GM21529 (cell line): ENCODE results near the gene KSR1.

Source experiments
- ATAC-seq: cut with Tn5 transposase; IDR thresholded peaks from one replicate; pipeline ENCODE4 v1.9.1; 2021; ENCODE audit not compliant: unreplicated experiment

KSR1 gene

GRCh38 chr17:27603880-27604794 is 147.9 kb downstream of the KSR1 start:
- ATAC-seq: no peak

- no peak for ATAC-seq
These were observed 149.2 kb downstream of the KSR1 start for GRCh38 chr17:27605409-27605808.

DNA sequence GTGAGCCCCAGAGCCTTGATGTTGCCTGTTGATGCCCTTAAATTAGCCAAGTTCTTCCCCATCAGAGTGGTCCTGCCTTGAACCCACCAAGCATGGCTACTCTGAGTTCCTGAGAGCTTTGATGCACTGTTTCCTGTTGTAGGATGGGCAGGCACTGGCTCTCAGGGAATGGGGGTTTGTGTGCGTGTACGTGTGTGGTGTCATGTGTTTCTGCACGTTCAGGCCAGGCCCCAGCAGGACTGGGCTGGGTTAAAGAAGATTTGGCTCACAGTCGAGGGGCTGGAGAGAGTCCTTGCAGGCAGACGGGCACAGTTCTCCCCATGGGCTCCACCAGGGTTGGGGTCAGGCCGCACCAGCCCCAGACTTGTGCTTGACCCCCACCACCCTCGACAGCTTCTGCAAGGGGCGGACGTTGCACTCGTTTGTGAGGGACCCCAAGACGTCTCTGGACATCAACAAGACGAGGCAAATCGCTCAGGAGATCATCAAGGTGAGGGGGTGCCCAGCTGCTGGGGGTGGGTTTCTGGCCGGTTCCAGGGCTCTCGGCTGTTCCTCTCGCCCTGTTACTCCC is 151.4 kb downstream of the KSR1 start:
- ATAC-seq: no peak

DNA sequence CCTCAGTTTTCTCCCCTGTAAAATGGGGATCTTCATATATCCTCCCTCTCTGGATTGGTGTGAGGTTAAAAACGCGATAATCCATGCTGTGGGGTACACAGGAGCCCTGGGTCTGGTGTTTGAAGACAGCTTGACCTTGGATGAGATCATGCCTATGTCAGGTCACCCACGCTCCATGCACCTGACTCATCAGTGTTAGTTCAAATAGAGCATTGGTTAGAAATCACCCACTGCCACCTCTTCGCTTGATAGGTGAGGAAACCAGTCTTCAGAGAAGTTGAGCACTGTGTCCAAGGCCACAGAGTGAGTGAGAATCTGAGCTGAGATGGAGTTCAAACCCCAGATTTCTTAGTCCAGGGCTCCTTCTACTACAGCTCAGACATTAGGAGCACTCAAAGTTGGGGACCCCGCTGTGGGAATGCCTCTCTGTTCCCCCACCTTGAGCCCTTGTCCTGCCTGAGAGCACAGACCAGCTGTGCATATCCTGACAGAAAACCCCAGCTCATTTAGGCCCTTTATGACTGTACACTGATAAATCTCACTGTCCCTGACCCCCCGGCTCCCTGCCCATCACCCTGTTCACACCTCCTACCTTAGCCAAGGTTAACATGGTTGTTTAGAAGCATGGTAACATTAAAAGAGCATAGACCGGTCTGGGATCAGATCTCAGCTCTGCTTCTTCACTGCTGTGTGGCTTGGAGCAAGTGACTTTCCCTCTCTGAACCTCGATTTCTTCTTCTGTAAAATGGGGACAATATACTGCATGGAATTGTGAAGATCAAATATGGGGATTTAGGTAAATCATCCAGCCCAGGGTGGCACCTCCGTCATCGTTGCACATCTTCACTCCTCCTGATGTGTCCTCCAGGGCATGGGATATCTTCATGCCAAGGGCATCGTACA is 152.3 kb downstream of the KSR1 start:
- no peak for ATAC-seq

DNA sequence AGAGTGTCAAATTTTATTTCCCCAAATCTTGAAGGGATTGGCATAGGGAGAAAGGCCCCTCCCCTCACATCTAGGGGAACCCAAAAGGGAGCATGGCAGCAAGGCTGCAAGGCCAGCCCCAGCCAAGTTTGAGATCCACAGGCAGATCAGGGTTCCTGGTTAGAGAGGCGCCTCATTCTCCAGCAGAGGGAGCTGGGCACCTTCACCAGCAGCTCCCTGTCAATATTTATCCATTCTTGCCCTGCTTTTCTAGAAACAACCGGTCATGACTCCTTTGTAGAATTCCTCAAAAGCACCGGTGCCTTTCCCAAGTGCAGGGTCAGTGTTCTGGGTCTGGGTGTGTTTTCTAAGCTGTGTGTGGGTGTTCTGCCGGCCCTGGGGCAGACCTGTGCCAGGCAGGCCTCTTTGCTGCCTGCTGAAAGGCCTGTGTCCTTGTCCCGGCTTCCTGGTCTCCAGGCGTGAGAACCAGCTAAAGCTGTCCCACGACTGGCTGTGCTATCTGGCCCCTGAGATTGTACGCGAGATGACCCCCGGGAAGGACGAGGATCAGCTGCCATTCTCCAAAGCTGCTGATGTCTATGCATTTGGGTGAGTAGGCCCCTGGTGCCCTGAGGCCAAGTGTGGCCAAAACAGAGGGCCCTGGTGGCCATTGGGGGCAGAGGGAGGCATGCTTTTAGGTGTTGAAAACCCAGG is 153.5 kb downstream of the KSR1 start:
- ATAC-seq: no peak

DNA sequence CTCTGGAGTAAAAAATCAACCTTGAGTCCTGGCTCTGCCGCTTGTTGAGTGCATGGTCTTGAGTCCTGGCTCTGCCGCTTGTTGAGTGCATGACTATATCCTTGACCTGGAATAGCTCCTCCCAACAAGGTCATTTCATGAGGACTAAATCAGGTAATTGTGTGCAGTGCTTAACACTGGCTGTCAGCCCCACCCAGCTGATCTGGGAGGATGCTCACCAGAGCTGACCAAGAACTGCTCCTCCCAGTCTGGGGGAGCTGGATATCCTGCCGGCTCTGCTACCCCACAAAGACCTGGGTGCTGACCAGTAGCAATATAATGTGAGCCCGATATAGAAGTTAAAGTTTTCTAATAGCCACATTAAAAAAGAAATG is 154.0 kb downstream of the KSR1 start:
- no peak for ATAC-seq

- ATAC-seq: no peak
These were observed 156.0 kb downstream of the KSR1 start for GRCh38 chr17:27612160-27612770.

GRCh38 chr17:27613433-27613832 is 157.2 kb downstream of the KSR1 start:
- ATAC-seq: no peak

DNA sequence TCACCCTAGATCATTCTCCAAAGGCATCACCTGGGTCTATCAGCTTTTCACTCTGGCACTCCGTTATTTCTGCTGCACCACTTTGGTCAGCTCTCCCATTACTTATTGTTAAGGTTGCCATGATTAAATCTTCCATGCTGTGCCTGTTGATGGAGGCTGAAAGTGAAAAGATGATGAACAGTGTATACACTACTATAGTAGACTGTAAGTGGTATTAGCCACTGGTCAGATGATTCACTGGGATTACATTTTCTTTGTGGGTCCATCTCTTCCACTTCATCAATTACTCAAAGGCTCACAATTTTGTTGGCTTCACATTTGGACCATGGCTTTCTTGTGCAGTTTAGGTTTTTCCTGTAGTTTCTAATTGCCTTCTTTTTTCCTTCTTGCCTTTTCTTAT is 158.9 kb downstream of the KSR1 start:
- ATAC-seq: no peak

DNA sequence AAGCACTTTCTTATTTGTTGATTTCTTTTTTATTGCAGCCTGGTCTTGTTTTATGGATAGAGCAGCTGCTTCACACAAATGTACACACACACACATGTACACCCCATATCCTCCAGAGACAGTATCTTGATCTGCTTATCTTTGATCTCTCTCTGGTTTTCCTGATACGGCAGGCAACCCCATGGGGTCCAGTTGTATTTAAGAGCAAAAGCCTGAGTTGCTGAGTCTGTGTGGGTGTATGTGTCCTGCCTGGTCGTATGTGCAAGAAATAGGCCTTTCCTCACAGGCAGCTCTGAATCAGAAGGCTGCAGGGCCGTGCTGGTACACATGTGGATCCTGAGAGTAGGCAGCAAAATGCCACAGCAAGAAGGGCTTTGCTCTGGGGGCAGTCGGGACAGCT is 160.2 kb downstream of the KSR1 start:
- no peak for ATAC-seq

DNA sequence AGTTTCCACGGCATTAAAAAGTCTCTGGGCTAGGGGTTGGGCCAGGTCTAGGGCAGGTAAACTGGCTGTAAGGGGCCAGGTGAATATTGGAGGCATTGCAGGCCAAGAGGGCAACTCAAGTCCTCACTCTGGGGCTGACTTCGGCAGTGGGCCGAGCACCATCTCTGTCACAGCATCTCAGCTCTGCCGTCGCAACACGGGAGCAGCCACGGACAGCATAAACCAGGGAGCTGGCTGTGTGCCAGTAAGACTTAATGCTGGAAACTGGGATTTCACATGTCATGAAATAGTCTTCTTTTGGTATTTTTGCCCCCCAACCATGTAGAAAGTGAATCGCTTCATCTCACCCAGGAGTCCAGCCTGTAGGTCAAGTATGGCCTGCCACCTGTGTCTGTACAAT is 162.2 kb downstream of the KSR1 start:
- ATAC-seq: no peak

- no peak for ATAC-seq
These were observed 164.5 kb downstream of the KSR1 start for GRCh38 chr17:27620721-27621120.

- ATAC-seq: no peak
These were observed 165.3 kb downstream of the KSR1 start for GRCh38 chr17:27621536-27621935.

DNA sequence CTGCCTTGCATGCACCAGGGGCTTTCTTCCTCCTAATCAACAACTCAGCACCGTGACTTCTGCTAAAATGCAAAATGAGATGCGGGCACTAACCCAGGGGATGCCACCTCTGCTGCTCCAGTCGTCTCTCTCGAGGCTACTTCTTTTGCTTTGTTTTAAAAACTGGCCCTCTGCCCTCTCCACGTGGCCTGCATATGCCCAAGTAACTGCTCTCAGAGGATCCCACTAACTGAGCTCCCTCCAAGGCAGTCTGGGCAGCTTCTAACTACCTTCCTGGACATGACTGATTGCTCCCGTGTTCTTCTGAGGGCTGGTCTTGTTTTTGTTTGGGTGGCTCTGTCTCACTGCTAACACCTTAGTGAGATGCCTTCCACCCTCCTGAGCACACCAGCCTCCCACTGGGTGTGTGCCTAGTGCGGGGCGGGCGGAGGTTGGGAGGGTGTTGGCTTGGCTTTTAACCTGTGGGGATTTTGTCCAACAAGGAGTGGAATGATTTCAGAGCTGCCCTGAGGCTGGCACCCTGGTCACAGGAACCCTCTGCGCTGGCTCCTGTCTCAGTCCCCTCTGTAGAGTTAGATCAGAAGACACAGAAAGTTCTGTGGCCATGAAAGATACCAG is 165.8 kb downstream of the KSR1 start:
- no peak for ATAC-seq

DNA sequence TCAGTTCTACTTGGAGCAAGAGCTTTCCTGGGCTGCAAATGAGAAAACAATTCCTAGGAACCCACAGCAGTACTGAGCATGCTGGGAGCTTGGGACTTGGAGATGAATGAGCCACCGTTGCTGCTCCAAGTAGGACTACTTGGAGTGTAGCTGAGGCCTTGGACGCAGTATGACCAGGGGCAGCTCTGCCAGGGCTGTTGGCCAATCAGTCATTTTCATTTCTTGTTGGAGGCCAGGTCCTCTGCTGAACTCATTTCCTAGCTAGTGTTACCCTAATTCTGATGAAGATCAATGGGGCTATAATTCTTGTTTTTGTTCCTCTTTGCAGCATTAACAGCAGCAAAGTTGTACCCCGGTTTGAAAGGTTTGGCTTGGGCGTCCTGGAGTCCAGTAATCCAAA is 166.7 kb downstream of the KSR1 start:
- ATAC-seq: no peak

DNA sequence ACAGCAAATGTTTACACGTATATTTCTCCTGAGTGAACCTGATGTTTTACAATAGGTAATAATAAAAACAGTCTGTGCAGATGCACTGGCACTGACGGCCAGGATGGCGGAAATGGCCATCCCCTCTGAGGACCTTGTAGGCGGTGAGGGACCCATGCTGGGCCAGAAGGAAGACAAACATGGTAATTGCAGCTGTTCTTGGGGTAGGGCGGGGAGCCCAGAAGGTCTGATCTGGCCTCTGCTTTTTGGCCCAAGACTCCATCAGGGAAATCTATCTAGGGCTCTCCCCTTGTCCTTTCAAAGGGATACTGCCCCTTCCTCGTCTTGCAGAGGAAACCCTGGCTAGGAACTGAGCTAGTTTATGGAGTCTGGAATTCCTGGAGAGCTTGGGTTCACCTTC is 167.4 kb downstream of the KSR1 start:
- no peak for ATAC-seq

GRCh38 chr17:27624539-27624938 is 168.3 kb downstream of the KSR1 start:
- ATAC-seq: no peak

GRCh38 chr17:27625856-27626255 is 169.6 kb downstream of the KSR1 start:
- no peak for ATAC-seq

DNA sequence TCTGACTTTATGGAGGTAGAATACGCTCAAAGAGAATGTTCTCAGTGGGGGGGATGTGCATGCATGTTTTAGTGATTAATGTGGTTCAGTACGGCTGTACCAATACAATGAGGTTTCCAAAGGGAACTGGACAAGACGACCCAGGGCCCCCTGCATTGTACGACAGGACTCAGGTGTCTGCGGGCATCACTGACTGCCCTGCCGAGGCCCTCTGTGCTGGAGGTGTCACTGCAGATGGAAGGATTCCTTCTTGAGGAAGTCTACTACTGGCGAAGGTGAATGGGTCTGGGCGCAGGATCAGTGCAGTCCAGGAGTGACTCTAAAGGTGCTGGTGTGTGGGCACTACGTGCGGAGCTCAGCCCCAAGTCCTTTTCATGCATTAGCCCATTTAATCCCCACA is 171.3 kb downstream of the KSR1 start:
- no peak for ATAC-seq

DNA sequence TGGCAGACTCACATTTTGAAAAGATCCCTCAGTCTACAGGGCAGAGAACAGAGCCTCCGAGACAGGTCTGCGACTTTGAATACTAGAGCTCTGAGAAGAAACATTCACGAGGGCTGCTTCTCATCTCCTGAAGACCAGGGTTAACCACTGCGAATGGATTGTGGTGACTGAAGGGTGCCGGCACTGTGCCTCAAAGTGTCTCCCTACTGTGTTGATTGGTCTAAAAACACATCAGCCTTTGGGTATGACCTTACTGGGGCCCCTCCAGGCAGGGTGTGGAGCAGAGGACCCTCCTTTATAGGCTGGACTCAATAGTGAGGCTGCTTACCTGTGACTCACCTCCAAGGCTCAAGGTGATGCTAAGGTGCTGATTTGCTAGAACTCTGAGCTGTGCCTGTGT is 172.1 kb downstream of the KSR1 start:
- no peak for ATAC-seq
